CD4-positive, alpha-beta memory T cell (primary cell): ENCODE measurements around the gene KLK1. TPM values are rescaled to one million over a fixed set of nuclear protein-coding genes. Genes with fewer than 3 reads are reported as not detected.
"Not testable (repeated sequence)": the region's sequence is repeated elsewhere in the genome, so short reads cannot be mapped to it uniquely, and the experiment has no call there.

Source experiments
- CTCF ChIA-PET: fragments of 350-600 bp; sonication (Branson Sonifier 250); formaldehyde crosslinking; loops from one replicate; lab custom pipeline; 2021; ENCODE audit warnings: inconsistent platforms; ENCODE audit not compliant: partially characterized antibody; lab: Charles Lee
- POLR2A ChIA-PET: fragments of 350-600 bp; sonication (Branson Sonifier 250); formaldehyde crosslinking; loops from one replicate; lab custom pipeline; 2021; ENCODE audit not compliant: partially characterized antibody; lab: Charles Lee
- DNase-seq, 5 donors: peaks; one replicate each; pipeline versions ENCODE4 v3.0.0 to v3.0.0-alpha.2; 2020 to 2022; ENCODE audit warnings: mixed read lengths in 1 of 5
- H3K27ac ChIP-seq: one replicate; pipeline ENCODE4 v1.7.0; 2013; ENCODE audit warnings: low read depth, low read length
- H3K27me3 ChIP-seq: 2 replicates; pipeline ENCODE4 v1.7.0; 2013; ENCODE audit warnings: mild to moderate bottlenecking, low read length, moderate library complexity; ENCODE audit not compliant: insufficient read depth
- H3K36me3 ChIP-seq: 2 replicates; pipeline ENCODE4 v1.7.0; 2013; ENCODE audit warnings: mild to moderate bottlenecking, low read length, moderate library complexity; ENCODE audit not compliant: insufficient read depth
- H3K4me1 ChIP-seq: 2 replicates; pipeline ENCODE4 v1.7.0; 2013; ENCODE audit warnings: mild to moderate bottlenecking, low read length, moderate library complexity; ENCODE audit not compliant: insufficient read depth
- H3K4me3 ChIP-seq, 2 donors: one replicate each; pipeline ENCODE4 v1.7.0; 2013; ENCODE audit warnings: low read length in 2 of 2, mild to moderate bottlenecking in 1 of 2
- H3K9me3 ChIP-seq, 2 donors: one replicate each; pipeline ENCODE4 v1.7.0; 2013; ENCODE audit warnings: low read length in 2 of 2, control low read depth in 1 of 2; ENCODE audit not compliant: control insufficient read depth in 1 of 2
- H3K27ac Mint-ChIP-seq, 7 donors: one replicate each; pipeline ENCODE4 v1.8.0; 2020 to 2021; ENCODE audit warnings: mixed read lengths in 7 of 7, mild to moderate bottlenecking in 6 of 7, inconsistent platforms in 3 of 7, moderate library complexity in 3 of 7
- H3K27me3 Mint-ChIP-seq, 2 donors: one replicate each; pipeline ENCODE4 v1.8.0; 2020 to 2021; ENCODE audit warnings: mixed read lengths in 2 of 2
- H3K36me3 Mint-ChIP-seq, 2 donors: one replicate each; pipeline ENCODE4 v1.8.0; 2020 to 2021; ENCODE audit warnings: mixed read lengths in 2 of 2, inconsistent platforms in 1 of 2, mild to moderate bottlenecking in 1 of 2
- H3K4me1 Mint-ChIP-seq, 4 donors: one replicate each; pipeline ENCODE4 v1.8.0; 2020 to 2021; ENCODE audit warnings: mixed read lengths in 4 of 4, mild to moderate bottlenecking in 1 of 4
- H3K4me3 Mint-ChIP-seq, 8 donors: one replicate each; pipeline ENCODE4 v1.8.0; 2020 to 2021; ENCODE audit warnings: mixed read lengths in 8 of 8, mild to moderate bottlenecking in 7 of 8, moderate library complexity in 6 of 8, inconsistent platforms in 3 of 8
- H3K9me3 Mint-ChIP-seq, 8 donors: one replicate each; pipeline ENCODE4 v1.8.0; 2020 to 2021; ENCODE audit warnings: mixed read lengths in 8 of 8, mild to moderate bottlenecking in 5 of 8, inconsistent platforms in 3 of 8, moderate library complexity in 1 of 8
- intact Hi-C: fragments of 100-400 bp; cut with micrococcal nuclease; formaldehyde crosslinking; loops from one replicate; pipeline ENCODE4 v1.15.1; 2023
- polyA plus RNA-seq, 2 donors: library from polyadenylated mRNA; unstranded; fragments of 300-500 nt; fragmentation: Illumina TruSeq; gene quantifications; one replicate each; pipeline ENCODE4 v1.2.3, GENCODE V29; 2021
- total RNA-seq, 2 experiments: library from RNA; stranded (reverse); gene quantifications; one replicate each; pipeline ENCODE4 v1.2.3, GENCODE V29; 2021

KLK1 gene
- total and polyA plus RNA-seq, 4 experiments from 2014 or later: not detected

GRCh38 chr19:50814883-50815282 lies 8.7 kb downstream of the KLK1 start:
- Histone ChIP-seq H3K4me3 (no peak overlapping the region), H3K4me1 (peaks cover 14% of the 10 kb centered on the region), H3K27ac (no peak overlapping the region), H3K36me3 (no peaks in the 10 kb centered on the region), H3K9me3 (no peaks in the 10 kb centered on the region), H3K27me3 (peaks cover 5% of the 10 kb centered on the region)
- Mint-ChIP-seq H3K27me3 (peaks cover 19 to 43% of the 10 kb centered on the region in 2 donors), H3K4me3 (no peak overlapping the region), H3K27ac (no peak overlapping the region), H3K4me1 (peaks cover 7 to 17% (median 12%) of the 10 kb centered on the region in 4 donors), H3K36me3 (no peaks in the 10 kb centered on the region), H3K9me3 (peaks cover 0 to 3% (median 0%) of the 10 kb centered on the region in 8 donors)
- no peak for DNase-seq
- ChIA-PET POLR2A (no interaction called here), CTCF (no interaction called here)
- intact Hi-C loops: no loop called here

GRCh38 chr19:50812474-50812873 lies 11.1 kb downstream of the KLK1 start:
- ChIA-PET POLR2A (interaction anchor here (0.9 kb wide), 1 partner anchor 8 kb away, joined by 3 read pairs; no protein-coding TSS in a partner anchor), CTCF (no interaction called here)
- H3K4me3 ChIP-seq: no peak overlapping the region
- H3K9me3 ChIP-seq: no peaks in the 10 kb centered on the region
- DNase-seq: no peak
- H3K27me3 ChIP-seq: no peaks in the 10 kb centered on the region
- H3K4me1 ChIP-seq: peaks cover 2% of the 10 kb centered on the region
- H3K36me3 ChIP-seq: no peaks in the 10 kb centered on the region
- Mint-ChIP-seq H3K36me3 (no peaks in the 10 kb centered on the region), H3K9me3 (peaks cover 0 to 3% (median 0%) of the 10 kb centered on the region in 8 donors), H3K4me1 (peaks cover 1 to 5% (median 3%) of the 10 kb centered on the region in 4 donors), H3K27me3 (peaks cover 6 to 31% of the 10 kb centered on the region in 2 donors), H3K4me3 (no peak overlapping the region), H3K27ac (no peak overlapping the region)
- no peak overlapping the region for H3K27ac ChIP-seq
- intact Hi-C loops: no loop called here

- intact Hi-C loops, POLR2A ChIA-PET, H3K36me3 ChIP-seq, H3K9me3 Mint-ChIP-seq, H3K27ac ChIP-seq, H3K27ac Mint-ChIP-seq, H3K36me3 Mint-ChIP-seq, H3K4me3 Mint-ChIP-seq, H3K4me1 ChIP-seq, H3K4me3 ChIP-seq, H3K4me1 Mint-ChIP-seq, CTCF ChIA-PET, H3K27me3 ChIP-seq, H3K9me3 ChIP-seq, DNase-seq: not testable (repeated sequence)
- H3K27me3 Mint-ChIP-seq: peaks cover 5 to 24% of the 10 kb centered on the region in 2 donors
Observed at GRCh38 chr19:50811622-50812238, 11.9 kb downstream of the KLK1 start.

GRCh38 chr19:50808856-50809255 lies 14.7 kb downstream of the KLK1 start:
- Mint-ChIP-seq H3K9me3 (peaks cover 0 to 4% (median 0%) of the 10 kb centered on the region in 8 donors), H3K4me3 (no peak overlapping the region)

GRCh38 chr19:50804420-50805272 lies 18.9 kb downstream of the KLK1 start:
- H3K9me3 ChIP-seq: no peaks in the 10 kb centered on the region
- Mint-ChIP-seq H3K27me3 (no peaks in the 10 kb centered on the region), H3K9me3 (peaks cover 0 to 4% (median 0%) of the 10 kb centered on the region in 8 donors), H3K36me3 (peaks cover 10 to 32% of the 10 kb centered on the region in 2 donors), H3K4me1 (peaks cover 24 to 50% (median 40%) of the 10 kb centered on the region in 4 donors), H3K27ac (peak overlapping the region; percentile 99 to 100 (median 100)), H3K4me3 (peak overlapping the region; percentile 95 to 100 (median 100))
- H3K36me3 ChIP-seq: peaks cover 4% of the 10 kb centered on the region
- peak overlapping the region; percentile 93 for H3K27ac ChIP-seq
- peak; percentile 98 to 99 (median 98) for DNase-seq
- ChIA-PET POLR2A (interaction anchor here (0.7 to 2.8 kb wide), 8 partner anchors 8 to 900 kb away, joined by 3 to 14 read pairs (median 6); partner anchors contain the start of genes JOSD2 and NR1H2), CTCF (no interaction called here)
- no peaks in the 10 kb centered on the region for H3K27me3 ChIP-seq
- intact Hi-C loops: loop anchor here (1.0 to 10.0 kb wide), 6 partner anchors 293 to 876 kb away; partner anchors contain the start of genes ATF5, CTU1, JOSD2 and NR1H2
- H3K4me1 ChIP-seq: peaks cover 27% of the 10 kb centered on the region
- peak overlapping the region; percentile 66 to 70 for H3K4me3 ChIP-seq

More at GRCh38 chr19:50808856-50809255, 14.7 kb downstream of the KLK1 start:
- no peaks in the 10 kb centered on the region for H3K27me3 ChIP-seq
- H3K4me1 ChIP-seq: peaks cover 8% of the 10 kb centered on the region
- ChIA-PET POLR2A (interaction anchor here (0.7 kb wide), 1 partner anchor 324 kb away, joined by 3 read pairs; no protein-coding TSS in a partner anchor), CTCF (no interaction called here)
- no peak overlapping the region for H3K27ac ChIP-seq
- Mint-ChIP-seq H3K27me3 (peaks cover 2 to 8% of the 10 kb centered on the region in 2 donors), H3K36me3 (peaks cover 0 to 7% of the 10 kb centered on the region in 2 donors), H3K27ac (no peak overlapping the region), H3K4me1 (peaks cover 6 to 26% (median 17%) of the 10 kb centered on the region in 4 donors)
- H3K4me3 ChIP-seq: no peak overlapping the region
- DNase-seq: no peak
- H3K36me3 ChIP-seq: no peaks in the 10 kb centered on the region
- intact Hi-C loops: loop anchor here (10.0 kb wide), 1 partner anchor 784 kb away; the partner anchor contains the start of genes VRK3 and ZNF473
- no peaks in the 10 kb centered on the region for H3K9me3 ChIP-seq

GRCh38 chr19:50803633-50804419 lies 19.8 kb downstream of the KLK1 start:
- peaks cover 9% of the 10 kb centered on the region for H3K36me3 ChIP-seq
- H3K36me3 Mint-ChIP-seq: peaks cover 10 to 32% of the 10 kb centered on the region in 2 donors
- no peaks in the 10 kb centered on the region for H3K9me3 ChIP-seq
- DNase-seq: peak in 2 of 5 donors; percentile 6 to 14
- H3K4me1 ChIP-seq: peaks cover 27% of the 10 kb centered on the region
- H3K27ac ChIP-seq: peak overlapping the region; percentile 93
- H3K27ac Mint-ChIP-seq: peak overlapping the region; percentile 99 to 100 (median 100)
- intact Hi-C loops: loop anchor here (1.0 to 10.0 kb wide), 6 partner anchors 293 to 875 kb away; partner anchors contain the start of genes ATF5, CTU1, JOSD2 and NR1H2
- peaks cover 0 to 4% (median 0%) of the 10 kb centered on the region in 8 donors for H3K9me3 Mint-ChIP-seq
- CTCF ChIA-PET: no interaction called here
- H3K27me3 Mint-ChIP-seq: no peaks in the 10 kb centered on the region
- POLR2A ChIA-PET: interaction anchor here (0.7 to 2.8 kb wide), 5 partner anchors 8 to 446 kb away, joined by 3 to 14 read pairs (median 4); partner anchors contain the start of gene JOSD2
- H3K4me1 Mint-ChIP-seq: peaks cover 24 to 50% (median 40%) of the 10 kb centered on the region in 4 donors
- peak overlapping the region; percentile 95 to 100 (median 100) for H3K4me3 Mint-ChIP-seq
- H3K4me3 ChIP-seq: peak overlapping the region; percentile 66 to 71
- no peaks in the 10 kb centered on the region for H3K27me3 ChIP-seq
